Neural cell (in vitro differentiated cells): ENCODE measurements around the gene PHACTR1. TPM values are rescaled to one million over a fixed set of nuclear protein-coding genes. Genes with fewer than 3 reads are reported as not detected.

Experiments used
- H2AFZ ChIP-seq: fragments of 200-600, 300-800 bp; sonication (generic), shearing (Covaris generic); 2 replicates; pipeline ENCODE4 v1.6.0; 2014; ENCODE audit warnings: low read depth, mild to moderate bottlenecking, antibody characterized with exemption, low read length, moderate library complexity
- H3F3A ChIP-seq: fragments of 200-600 bp; shearing (Covaris generic); 2 replicates; pipeline ENCODE4 v1.6.1; 2016; ENCODE audit warnings: mild to moderate bottlenecking, moderate library complexity, mixed read lengths, antibody characterized with exemption, low read length; ENCODE audit not compliant: insufficient read depth, poor library complexity, severe bottlenecking
- H3K27ac ChIP-seq: fragments of 200-600, 300-800 bp; sonication (generic), shearing (Covaris generic); 2 replicates; pipeline ENCODE4 v1.5.1; 2014; ENCODE audit warnings: mild to moderate bottlenecking, low read length, moderate library complexity
- H3K27me3 ChIP-seq: fragments of 300-800, 200-600 bp; sonication (generic), shearing (Covaris generic); 2 replicates; pipeline ENCODE4 v1.6.0; 2014; ENCODE audit warnings: mild to moderate bottlenecking, low read depth, low read length, moderate library complexity; ENCODE audit not compliant: insufficient read depth
- H3K36me3 ChIP-seq: fragments of 300-800, 200-600 bp; sonication (generic), shearing (Covaris generic); 2 replicates; pipeline ENCODE4 v1.5.1; 2014; ENCODE audit warnings: mild to moderate bottlenecking, antibody characterized with exemption, low read length, moderate library complexity; ENCODE audit not compliant: insufficient read depth
- H3K4me2 ChIP-seq: fragments of 300-800, 200-600 bp; sonication (generic), shearing (Covaris generic); 2 replicates; pipeline ENCODE4 v1.6.0; 2014; ENCODE audit warnings: mild to moderate bottlenecking, low read length
- H3K4me3 ChIP-seq: fragments of 300-800, 200-600 bp; sonication (generic), shearing (Covaris generic); 2 replicates; pipeline ENCODE4 v1.5.1; 2014; ENCODE audit warnings: mild to moderate bottlenecking, low read length, moderate library complexity
- H3K79me2 ChIP-seq: fragments of 200-600 bp; shearing (Covaris generic); replicated peaks from 2 replicates; pipeline ENCODE4 v1.6.0; 2014; ENCODE audit warnings: mild to moderate bottlenecking, low read length, moderate library complexity; ENCODE audit not compliant: insufficient read depth
- H3K9ac ChIP-seq: fragments of 300-800, 200-600 bp; sonication (generic), shearing (Covaris generic); 2 replicates; pipeline ENCODE4 v1.6.1; 2016; ENCODE audit warnings: mild to moderate bottlenecking, low read length, mixed read lengths
- H3K9me2 ChIP-seq: fragments of 200-600 bp; shearing (Covaris generic); 2 replicates; pipeline ENCODE4 v1.6.1; 2016; ENCODE audit warnings: mild to moderate bottlenecking, low read length, mixed read lengths; ENCODE audit not compliant: insufficient read depth
- H3K9me3 ChIP-seq: fragments of 200-600, 300-800 bp; sonication (generic), shearing (Covaris generic); 2 replicates; pipeline ENCODE4 v1.6.1; 2016; ENCODE audit warnings: mild to moderate bottlenecking, mixed run types, low read length, moderate library complexity, mixed read lengths
- H4K20me1 ChIP-seq: fragments of 200-600 bp; shearing (Covaris generic); 2 replicates; pipeline ENCODE4 v1.6.1; 2016; ENCODE audit warnings: mild to moderate bottlenecking, mixed run types; ENCODE audit not compliant: insufficient read depth
- EP300 ChIP-seq: fragments of 450-650 bp; conservative IDR thresholded peaks from 2 replicates; pipeline ENCODE4 v1.6.1; 2014; ENCODE audit warnings: antibody characterized with exemption, mild to moderate bottlenecking, moderate library complexity; ENCODE audit not compliant: poor library complexity, severe bottlenecking
- EZH2 ChIP-seq: fragments of 200-600, 300-800 bp; shearing (Covaris generic), sonication (generic); IDR thresholded peaks from 2 replicates; pipeline ENCODE4 v1.6.1; 2014; ENCODE audit warnings: antibody characterized with exemption, low read length, borderline replicate concordance, mild to moderate bottlenecking; ENCODE audit not compliant: insufficient read depth, poor library complexity, severe bottlenecking
- MXI1 ChIP-seq: fragments of 450-650 bp; conservative IDR thresholded peaks from 2 replicates; pipeline ENCODE4 v1.6.1; 2014; ENCODE audit warnings: antibody characterized with exemption, mild to moderate bottlenecking; ENCODE audit not compliant: poor library complexity, severe bottlenecking
- POLR2AphosphoS5 ChIP-seq: IDR thresholded peaks from 2 replicates; pipeline ENCODE4 v1.6.1; 2012
- RAD21 ChIP-seq: fragments of 450-650 bp; conservative IDR thresholded peaks from 2 replicates; pipeline ENCODE4 v1.6.1; 2014; ENCODE audit warnings: antibody characterized with exemption, mild to moderate bottlenecking, moderate library complexity
- SMC3 ChIP-seq: fragments of 450-650 bp; conservative IDR thresholded peaks from 2 replicates; pipeline ENCODE4 v1.6.1; 2014; ENCODE audit warnings: antibody characterized with exemption, mild to moderate bottlenecking, moderate library complexity; ENCODE audit not compliant: poor library complexity
- TAF1 ChIP-seq: IDR thresholded peaks from 2 replicates; pipeline ENCODE4 v1.6.1; 2012; ENCODE audit warnings: low read depth
- polyA plus RNA-seq: library from polyadenylated mRNA; depleted of rRNA; stranded (reverse); fragments of >200 nt; gene quantifications from 2 replicates; pipeline ENCODE4 v1.2.3, GENCODE V29; 2014
- TF ChIP-seq, protein P1 (sequence below): fragments of 450-650 bp; IDR thresholded peaks from 2 replicates; pipeline ENCODE4 v1.5.1; 2014; ENCODE audit warnings: antibody characterized with exemption, mild to moderate bottlenecking, moderate library complexity; ENCODE audit not compliant: poor library complexity, severe bottlenecking
- TF ChIP-seq, protein P2 (sequence below): IDR thresholded peaks from 2 replicates; pipeline ENCODE4 v1.6.1; 2012; ENCODE audit warnings: borderline replicate concordance

PHACTR1 gene
- polyA plus RNA-seq, 1 donor from 2014 or later: 7.8 TPM

DNA sequence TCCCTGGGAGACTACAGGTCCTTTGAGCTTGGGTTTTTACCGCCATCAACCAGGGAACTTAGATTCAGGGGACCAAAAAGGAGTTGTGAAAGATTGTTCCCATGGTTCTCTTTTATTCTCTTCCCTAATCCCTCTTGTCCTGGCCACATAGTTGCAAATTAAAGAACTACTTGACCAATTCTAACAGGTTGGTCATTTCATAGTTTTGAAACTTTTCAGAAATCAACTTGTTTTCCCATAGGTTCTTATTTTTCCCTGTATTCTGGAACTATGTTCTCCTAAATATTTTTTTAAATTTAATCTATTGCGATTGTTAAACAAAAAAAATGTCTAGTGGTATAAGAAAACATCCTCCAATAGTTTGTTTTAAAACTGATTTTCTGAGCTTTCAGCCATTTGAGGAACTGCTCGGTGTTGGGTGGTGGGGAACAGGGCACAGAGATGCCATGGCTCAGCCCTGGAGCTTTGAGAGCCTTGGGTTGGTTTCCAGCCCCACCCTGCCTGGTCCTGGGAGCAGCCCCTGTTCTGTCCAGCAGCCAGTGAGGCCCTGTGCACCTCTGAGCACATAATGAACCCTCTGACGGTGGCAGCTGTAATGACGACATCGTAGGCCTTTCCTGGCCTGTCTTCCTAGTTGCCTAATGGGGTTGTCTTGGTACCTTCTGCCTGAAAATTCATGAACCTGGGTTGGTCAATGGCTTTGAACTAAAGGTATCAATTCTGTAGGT lies 558.3 kb downstream of the PHACTR1 start:
- no peaks in the 10 kb centered on the region for H3K9me2 ChIP-seq
- H3K27ac ChIP-seq: no peak overlapping the region
- no peak overlapping the region for H3K4me2 ChIP-seq
- H3K36me3 ChIP-seq: no peaks in the 10 kb centered on the region
- no peak overlapping the region for H3K9ac ChIP-seq
- H2AFZ ChIP-seq: no peak overlapping the region
- H3K79me2 ChIP-seq: no peaks in the 10 kb centered on the region
- TF ChIP-seq EZH2 (no peak), MXI1 (no peak), RAD21 (no peak)
- no peaks in the 10 kb centered on the region for H3K27me3 ChIP-seq
- no peaks in the 10 kb centered on the region for H3F3A ChIP-seq
- H3K9me3 ChIP-seq: no peaks in the 10 kb centered on the region
- H3K4me3 ChIP-seq: no peak overlapping the region
- no peaks in the 10 kb centered on the region for H4K20me1 ChIP-seq

DNA sequence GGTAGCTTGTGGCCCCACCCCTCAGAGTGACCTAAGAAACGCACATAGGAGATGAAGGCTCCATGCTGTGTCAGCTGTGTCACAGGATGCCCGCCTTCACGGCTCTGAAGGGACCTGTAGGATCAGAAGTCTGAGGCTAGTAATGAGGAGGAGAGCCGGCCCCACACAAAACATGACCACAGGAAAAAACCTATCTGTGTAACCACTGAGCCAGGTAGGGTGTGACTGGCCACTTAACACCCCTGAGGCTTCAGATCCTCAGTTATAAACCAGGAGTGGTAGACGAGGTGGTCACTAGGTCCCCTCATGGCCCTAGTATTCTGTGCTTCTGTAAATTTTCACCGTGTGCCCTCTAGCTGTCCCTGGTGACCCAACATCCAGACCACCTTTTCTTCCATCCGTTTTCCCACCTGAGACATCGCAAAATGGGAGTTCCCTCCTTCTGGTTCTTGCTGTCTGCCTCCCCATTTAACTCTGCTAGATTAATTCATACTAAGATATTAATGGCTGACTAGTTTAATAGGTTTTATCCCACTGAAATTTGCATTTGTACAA lies 558.9 kb downstream of the PHACTR1 start:
- Histone ChIP-seq H3K79me2 (no peaks in the 10 kb centered on the region), H3K4me2 (no peak overlapping the region), H4K20me1 (no peaks in the 10 kb centered on the region), H3K27ac (no peak overlapping the region), H3K9ac (no peak overlapping the region), H2AFZ (no peak overlapping the region), H3K9me3 (no peaks in the 10 kb centered on the region), H3K4me3 (no peak overlapping the region), H3K9me2 (no peaks in the 10 kb centered on the region), H3K27me3 (no peaks in the 10 kb centered on the region), H3F3A (no peaks in the 10 kb centered on the region), H3K36me3 (no peaks in the 10 kb centered on the region)
- no peak for TF ChIP-seq TAF1
- no peak for TF ChIP-seq SMC3
- TF ChIP-seq EP300: no peak
- TF ChIP-seq, protein P1, sequence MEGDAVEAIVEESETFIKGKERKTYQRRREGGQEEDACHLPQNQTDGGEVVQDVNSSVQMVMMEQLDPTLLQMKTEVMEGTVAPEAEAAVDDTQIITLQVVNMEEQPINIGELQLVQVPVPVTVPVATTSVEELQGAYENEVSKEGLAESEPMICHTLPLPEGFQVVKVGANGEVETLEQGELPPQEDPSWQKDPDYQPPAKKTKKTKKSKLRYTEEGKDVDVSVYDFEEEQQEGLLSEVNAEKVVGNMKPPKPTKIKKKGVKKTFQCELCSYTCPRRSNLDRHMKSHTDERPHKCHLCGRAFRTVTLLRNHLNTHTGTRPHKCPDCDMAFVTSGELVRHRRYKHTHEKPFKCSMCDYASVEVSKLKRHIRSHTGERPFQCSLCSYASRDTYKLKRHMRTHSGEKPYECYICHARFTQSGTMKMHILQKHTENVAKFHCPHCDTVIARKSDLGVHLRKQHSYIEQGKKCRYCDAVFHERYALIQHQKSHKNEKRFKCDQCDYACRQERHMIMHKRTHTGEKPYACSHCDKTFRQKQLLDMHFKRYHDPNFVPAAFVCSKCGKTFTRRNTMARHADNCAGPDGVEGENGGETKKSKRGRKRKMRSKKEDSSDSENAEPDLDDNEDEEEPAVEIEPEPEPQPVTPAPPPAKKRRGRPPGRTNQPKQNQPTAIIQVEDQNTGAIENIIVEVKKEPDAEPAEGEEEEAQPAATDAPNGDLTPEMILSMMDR: no peak
- no peak for TF ChIP-seq MXI1
- TF ChIP-seq, protein P2, sequence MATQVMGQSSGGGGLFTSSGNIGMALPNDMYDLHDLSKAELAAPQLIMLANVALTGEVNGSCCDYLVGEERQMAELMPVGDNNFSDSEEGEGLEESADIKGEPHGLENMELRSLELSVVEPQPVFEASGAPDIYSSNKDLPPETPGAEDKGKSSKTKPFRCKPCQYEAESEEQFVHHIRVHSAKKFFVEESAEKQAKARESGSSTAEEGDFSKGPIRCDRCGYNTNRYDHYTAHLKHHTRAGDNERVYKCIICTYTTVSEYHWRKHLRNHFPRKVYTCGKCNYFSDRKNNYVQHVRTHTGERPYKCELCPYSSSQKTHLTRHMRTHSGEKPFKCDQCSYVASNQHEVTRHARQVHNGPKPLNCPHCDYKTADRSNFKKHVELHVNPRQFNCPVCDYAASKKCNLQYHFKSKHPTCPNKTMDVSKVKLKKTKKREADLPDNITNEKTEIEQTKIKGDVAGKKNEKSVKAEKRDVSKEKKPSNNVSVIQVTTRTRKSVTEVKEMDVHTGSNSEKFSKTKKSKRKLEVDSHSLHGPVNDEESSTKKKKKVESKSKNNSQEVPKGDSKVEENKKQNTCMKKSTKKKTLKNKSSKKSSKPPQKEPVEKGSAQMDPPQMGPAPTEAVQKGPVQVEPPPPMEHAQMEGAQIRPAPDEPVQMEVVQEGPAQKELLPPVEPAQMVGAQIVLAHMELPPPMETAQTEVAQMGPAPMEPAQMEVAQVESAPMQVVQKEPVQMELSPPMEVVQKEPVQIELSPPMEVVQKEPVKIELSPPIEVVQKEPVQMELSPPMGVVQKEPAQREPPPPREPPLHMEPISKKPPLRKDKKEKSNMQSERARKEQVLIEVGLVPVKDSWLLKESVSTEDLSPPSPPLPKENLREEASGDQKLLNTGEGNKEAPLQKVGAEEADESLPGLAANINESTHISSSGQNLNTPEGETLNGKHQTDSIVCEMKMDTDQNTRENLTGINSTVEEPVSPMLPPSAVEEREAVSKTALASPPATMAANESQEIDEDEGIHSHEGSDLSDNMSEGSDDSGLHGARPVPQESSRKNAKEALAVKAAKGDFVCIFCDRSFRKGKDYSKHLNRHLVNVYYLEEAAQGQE: no peak
- no peak for TF ChIP-seq POLR2AphosphoS5
- TF ChIP-seq EZH2: no peak
- no peak for TF ChIP-seq RAD21
